SK-N-MC (cell line): ENCODE measurements around the gene GPX5.
"Not testable (repeated sequence)": the region's sequence is repeated elsewhere in the genome, so short reads cannot be mapped to it uniquely, and the experiment has no call there.

Experiments used
- DNase-seq: peaks from one replicate; pipeline ENCODE4 v3.0.0-alpha.2; 2011; ENCODE audit warnings: low read depth, low spot score
- H3K27ac ChIP-seq: fragments of 200-600 bp; sonication (generic); 2 replicates; pipeline ENCODE4 v1.5.1; 2016; ENCODE audit warnings: mixed run types
- H3K36me3 ChIP-seq: fragments of 200-600 bp; sonication (generic); 2 replicates; pipeline ENCODE4 v1.6.1; 2017; ENCODE audit warnings: antibody characterized with exemption, low read length, mixed read lengths; ENCODE audit not compliant: insufficient read depth
- H3K4me3 ChIP-seq: fragments of 200-600 bp; sonication (generic); 2 replicates; pipeline ENCODE4 v1.5.1; 2016
- H3K9ac ChIP-seq: fragments of 200-600 bp; sonication (generic); 2 replicates; pipeline ENCODE4 v1.8.0; 2017; ENCODE audit warnings: mixed run types, mixed read lengths; ENCODE audit not compliant: insufficient read length
- H3K9me3 ChIP-seq: fragments of 200-600 bp; sonication (generic); 2 replicates; pipeline ENCODE4 v1.6.1; 2017; ENCODE audit warnings: low read depth, mild to moderate bottlenecking, antibody characterized with exemption, low read length, moderate library complexity, mixed read lengths
- EZH2 ChIP-seq: fragments of 200-600 bp; sonication (generic); IDR thresholded peaks from one replicate; pipeline ENCODE4 v1.6.1; 2017; ENCODE audit warnings: antibody characterized with exemption
- FOXP2 ChIP-seq: optimal IDR thresholded peaks from 2 replicates; pipeline ENCODE3; 2011; ENCODE audit warnings: mild to moderate bottlenecking, moderate library complexity; ENCODE audit not compliant: insufficient read depth; ENCODE audit errors: extremely low read length, control extremely low read depth
- POLR2AphosphoS5 ChIP-seq: IDR thresholded peaks from 2 replicates; pipeline ENCODE4 v1.6.1; 2012; ENCODE audit warnings: mild to moderate bottlenecking, low read depth, low read length, borderline replicate concordance

Gene GPX5

DNA sequence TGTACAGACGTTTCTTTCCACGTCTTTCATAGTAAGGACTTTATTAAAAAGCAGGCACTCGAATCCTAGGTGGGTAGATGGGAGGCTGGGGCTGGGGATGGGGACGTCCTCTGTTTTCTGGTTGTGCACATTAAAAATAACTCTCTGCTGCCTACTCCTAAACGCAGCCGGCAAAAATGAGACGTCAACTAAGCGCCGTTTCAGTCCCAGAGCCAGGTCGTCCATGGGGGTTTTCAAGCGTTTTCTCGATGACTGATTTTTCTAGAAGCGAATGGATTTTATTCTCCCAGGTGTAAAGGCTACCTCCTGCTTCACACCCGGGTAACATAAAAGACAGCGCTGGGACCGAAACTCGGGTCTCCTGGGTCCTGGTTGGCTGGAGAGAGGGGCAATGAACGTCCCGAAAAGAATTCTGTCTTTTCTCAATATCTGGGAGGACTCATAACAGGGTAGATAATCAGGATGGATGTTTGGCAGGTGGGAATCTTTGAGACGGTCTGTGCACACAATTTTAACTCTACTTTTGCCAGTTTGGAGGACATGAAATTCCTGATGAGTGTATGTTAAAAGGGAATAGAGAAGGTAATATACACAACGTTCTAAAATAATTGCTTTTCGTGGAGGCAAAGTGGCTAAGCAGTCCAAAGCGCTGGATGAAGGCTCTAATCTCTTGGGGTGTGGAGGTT, 35.3 kb upstream of the GPX5 start:
- no peak for DNase-seq
- peak overlapping the region; percentile 95 for H3K27ac ChIP-seq
- no peak for TF ChIP-seq POLR2AphosphoS5
- no peak for TF ChIP-seq EZH2
- TF ChIP-seq FOXP2: no peak

DNA sequence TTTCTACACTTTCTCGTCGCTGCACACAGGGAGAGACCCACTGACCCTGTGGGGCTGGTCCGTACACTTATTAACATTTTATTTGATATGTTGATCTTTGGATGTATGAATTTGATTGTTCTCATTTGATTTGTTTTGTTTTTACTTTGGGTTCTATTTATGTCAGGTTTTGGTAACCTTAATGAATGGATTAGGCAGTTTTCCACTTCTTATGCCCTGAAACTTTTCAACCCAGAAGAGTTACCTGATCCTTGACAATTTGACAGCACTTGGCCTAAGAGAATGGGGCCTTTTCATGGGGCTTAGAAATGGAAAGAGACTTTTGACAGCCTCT, 33.7 kb upstream of the GPX5 start:
- no peak overlapping the region for H3K4me3 ChIP-seq
- H3K27ac ChIP-seq: no peak overlapping the region
- no peaks in the 10 kb centered on the region for H3K9me3 ChIP-seq
- H3K36me3 ChIP-seq: no peaks in the 10 kb centered on the region
- DNase-seq: no peak
- H3K9ac ChIP-seq: no peak overlapping the region
- TF ChIP-seq FOXP2 (no peak), POLR2AphosphoS5 (no peak), EZH2 (no peak)

More for the DNA sequence above, 35.3 kb upstream of the GPX5 start:
- Histone ChIP-seq H3K4me3 (peak overlapping the region; percentile 90), H3K9me3 (no peaks in the 10 kb centered on the region), H3K9ac (peak overlapping the region; percentile 87), H3K36me3 (no peaks in the 10 kb centered on the region)

DNA sequence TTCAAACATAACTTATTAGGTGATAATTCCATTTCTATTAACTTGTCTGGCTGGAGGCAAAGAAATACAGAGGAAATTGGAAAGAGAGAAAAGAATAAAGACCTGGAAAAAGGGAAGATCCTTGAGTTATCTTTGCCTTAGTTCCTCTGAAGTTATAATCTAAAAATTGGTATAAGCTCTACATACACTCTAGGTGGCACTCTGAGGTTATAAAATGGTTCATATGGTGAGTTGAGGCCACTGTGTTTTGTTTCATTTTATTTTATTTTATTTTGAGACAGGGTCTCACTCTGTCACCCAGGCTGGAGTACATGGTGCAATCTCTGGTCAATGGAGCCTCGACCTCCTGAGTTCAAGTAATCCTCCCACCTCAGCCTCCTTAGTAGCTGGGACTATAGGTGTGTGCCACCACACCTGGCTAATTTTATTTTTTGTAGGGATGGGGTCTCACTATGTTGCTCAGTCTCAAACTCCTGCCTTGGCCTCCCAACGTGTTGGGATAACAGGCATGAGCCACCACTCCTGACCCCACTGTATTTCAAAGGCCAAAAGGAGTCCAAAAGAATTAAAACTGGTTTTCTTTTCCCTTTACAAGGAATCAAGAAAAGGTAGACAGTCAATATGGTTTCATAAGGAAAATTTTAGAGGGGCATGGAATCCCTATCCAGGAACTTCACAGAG, 29.4 kb upstream of the GPX5 start:
- TF ChIP-seq EZH2 (no peak), FOXP2 (no peak), POLR2AphosphoS5 (no peak)
- Histone ChIP-seq H3K36me3 (no peaks in the 10 kb centered on the region), H3K4me3 (no peak overlapping the region), H3K9ac (no peak overlapping the region), H3K9me3 (no peaks in the 10 kb centered on the region), H3K27ac (no peak overlapping the region)
- no peak for DNase-seq

DNA sequence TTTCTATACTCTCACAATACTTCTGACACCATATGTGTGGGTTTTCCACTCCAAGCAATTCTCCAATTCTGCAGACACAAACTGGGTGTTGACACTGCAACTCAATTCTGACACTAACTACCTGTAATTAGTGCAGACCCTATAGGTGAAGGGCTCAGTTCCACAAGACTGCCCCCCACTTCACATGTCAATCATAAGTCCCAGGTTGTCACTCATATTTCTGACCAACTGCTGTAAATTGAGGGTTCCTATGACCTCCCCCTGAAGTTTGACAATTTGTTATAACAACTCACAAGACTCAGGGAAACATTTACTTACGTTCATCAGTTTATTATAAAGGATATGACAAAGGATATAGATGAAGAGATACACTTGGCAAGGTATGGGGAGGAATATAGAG, 28.4 kb upstream of the GPX5 start:
- no peak for TF ChIP-seq FOXP2
- no peak for TF ChIP-seq EZH2
- TF ChIP-seq POLR2AphosphoS5: no peak
- no peak for DNase-seq
- Histone ChIP-seq H3K9ac (no peak overlapping the region), H3K9me3 (no peaks in the 10 kb centered on the region), H3K27ac (no peak overlapping the region), H3K4me3 (no peak overlapping the region), H3K36me3 (no peaks in the 10 kb centered on the region)

DNA sequence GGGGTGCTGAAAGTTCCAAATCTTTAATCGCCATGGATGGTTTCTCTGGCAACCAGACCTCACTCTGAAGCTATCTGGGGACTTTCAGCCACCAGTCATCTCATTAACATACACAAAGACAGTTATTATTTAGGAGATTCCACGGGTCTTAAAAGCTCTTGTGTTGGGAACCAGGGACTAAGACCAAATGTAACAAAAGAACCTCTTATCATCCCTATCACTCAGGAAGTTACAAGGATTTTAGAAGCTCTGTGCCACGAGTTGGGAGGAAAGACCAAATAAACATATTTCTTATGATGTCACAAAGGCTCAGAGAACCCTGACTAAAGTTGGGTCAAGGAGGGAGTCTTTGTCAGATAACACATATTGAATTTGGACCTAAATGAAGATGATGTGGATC, 27.8 kb upstream of the GPX5 start:
- Histone ChIP-seq H3K27ac (no peak overlapping the region), H3K9me3 (no peaks in the 10 kb centered on the region), H3K36me3 (no peaks in the 10 kb centered on the region), H3K4me3 (no peak overlapping the region), H3K9ac (no peak overlapping the region)
- TF ChIP-seq EZH2 (no peak), POLR2AphosphoS5 (no peak), FOXP2 (no peak)
- DNase-seq: no peak

DNA sequence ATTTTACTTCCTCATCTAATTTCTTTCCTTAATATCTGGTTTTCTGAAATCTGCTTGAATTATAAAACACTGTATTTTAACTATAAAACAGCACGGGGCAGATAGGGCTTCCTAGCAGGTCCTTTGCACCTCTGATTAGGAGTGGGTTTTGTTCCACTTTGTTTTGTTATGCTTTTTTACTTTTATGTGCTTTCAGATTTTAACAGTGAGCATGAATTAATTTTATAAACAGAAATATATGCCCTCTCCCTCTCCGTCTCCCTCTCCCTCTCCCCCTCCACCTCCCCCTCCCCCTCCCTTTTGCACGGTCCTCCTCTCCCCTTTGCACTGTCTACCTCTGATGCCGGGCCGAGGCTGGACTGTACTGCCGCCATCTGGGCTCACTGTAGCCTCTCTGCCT, 24.4 kb upstream of the GPX5 start:
- H3K9me3 ChIP-seq: no peaks in the 10 kb centered on the region
- no peak overlapping the region for H3K9ac ChIP-seq
- no peak overlapping the region for H3K27ac ChIP-seq
- no peaks in the 10 kb centered on the region for H3K36me3 ChIP-seq
- TF ChIP-seq EZH2 (no peak), POLR2AphosphoS5 (no peak), FOXP2 (no peak)
- H3K4me3 ChIP-seq: no peak overlapping the region
- no peak for DNase-seq

DNA sequence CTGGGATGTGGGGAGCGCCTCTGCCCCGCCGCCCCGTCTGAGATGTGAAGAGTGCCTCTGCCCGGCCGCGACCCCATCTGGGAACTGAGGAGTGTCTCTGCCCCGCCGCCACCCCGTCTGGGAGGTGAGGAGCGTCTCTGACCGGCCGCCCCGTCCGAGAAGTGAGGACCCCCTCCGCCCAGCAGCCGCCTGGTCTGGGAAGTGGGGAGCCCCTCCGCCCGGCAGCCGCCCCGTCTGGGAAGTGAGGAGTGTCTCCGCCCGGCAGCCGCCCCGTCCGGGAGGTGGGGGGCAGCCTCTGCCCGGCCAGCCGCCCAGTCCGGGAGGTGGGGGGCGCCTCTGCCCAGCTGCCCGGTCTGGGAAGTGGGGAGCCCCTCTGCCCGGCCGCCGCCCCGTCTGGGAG, 23.5 kb upstream of the GPX5 start:
- H3K4me3 ChIP-seq, H3K9ac ChIP-seq, H3K36me3 ChIP-seq, H3K27ac ChIP-seq, H3K9me3 ChIP-seq, DNase-seq: not testable (repeated sequence)

DNA sequence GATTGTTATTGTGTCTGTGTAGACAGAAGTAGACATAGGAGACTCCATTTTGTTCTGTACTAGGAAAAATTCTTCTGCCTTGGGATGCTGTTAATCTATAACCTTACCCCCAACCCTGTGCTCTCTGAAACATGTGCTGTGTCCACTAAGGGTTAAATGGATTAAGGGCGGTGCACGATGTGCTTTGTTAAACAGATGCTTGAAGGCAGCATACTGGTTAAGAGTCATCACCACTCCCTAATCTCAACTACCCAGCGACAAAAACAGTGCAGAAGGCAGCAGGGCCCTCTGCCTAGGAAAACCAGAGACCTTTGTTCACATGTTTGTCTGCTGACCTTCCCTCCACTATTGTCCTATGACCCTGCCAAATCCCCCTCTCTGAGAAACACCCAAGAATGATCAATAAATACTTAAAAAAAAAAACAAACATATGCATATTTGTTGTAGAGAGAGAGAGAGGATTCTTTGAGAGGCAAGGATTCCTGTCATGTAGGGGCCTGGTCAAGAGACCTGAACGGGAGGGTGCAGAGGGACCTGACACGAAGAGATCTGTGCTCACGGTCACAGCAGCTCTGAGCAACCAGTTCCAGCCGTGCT, 22.9 kb upstream of the GPX5 start:
- H3K36me3 ChIP-seq, H3K27ac ChIP-seq, H3K9me3 ChIP-seq, DNase-seq, H3K9ac ChIP-seq, H3K4me3 ChIP-seq: not testable (repeated sequence)

DNA sequence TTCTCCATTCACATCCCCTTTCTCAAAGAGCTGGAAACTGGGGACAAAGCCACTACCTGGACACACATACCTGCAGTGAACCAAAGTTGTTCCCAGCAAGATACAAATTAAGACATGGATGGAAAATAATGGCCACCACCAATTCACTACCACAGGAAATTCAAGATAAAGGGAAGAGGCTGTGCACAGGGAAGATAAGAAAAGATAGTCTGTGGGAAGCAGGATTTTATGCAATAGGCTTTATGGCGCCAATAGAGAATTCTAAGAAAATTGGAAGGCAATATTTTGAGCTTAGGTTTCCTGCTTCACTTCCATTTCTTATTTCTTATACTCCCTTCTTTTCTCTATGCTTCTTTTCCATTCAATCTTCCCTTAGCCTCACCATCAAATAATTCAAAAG, 19.9 kb upstream of the GPX5 start:
- Histone ChIP-seq H3K9ac (no peak overlapping the region), H3K4me3 (no peak overlapping the region), H3K9me3 (no peaks in the 10 kb centered on the region), H3K36me3 (no peaks in the 10 kb centered on the region), H3K27ac (no peak overlapping the region)
- TF ChIP-seq EZH2 (no peak), POLR2AphosphoS5 (no peak), FOXP2 (no peak)
- no peak for DNase-seq
